Liver (tissue), 9 donors: ENCODE results near the gene TRIO. TPM values are rescaled to one million over a fixed set of nuclear protein-coding genes. Genes with fewer than 3 reads are reported as not detected.

Experiments
- DNase-seq: peaks from one replicate; pipeline ENCODE4 v3.0.0-alpha.2; 2017; ENCODE audit warnings: low spot score
- H3K27ac ChIP-seq, 2 donors: one replicate each; pipeline ENCODE4 v1.7.0; 2013; ENCODE audit warnings: inconsistent platforms in 2 of 2, low read length in 2 of 2, control low read depth in 1 of 2, low read depth in 1 of 2, mild to moderate bottlenecking in 1 of 2
- H3K27me3 ChIP-seq, 4 donors: one replicate each; pipeline versions ENCODE4 v1.6.1 to v1.7.0; 2013; ENCODE audit warnings: low read length in 3 of 4, inconsistent platforms in 1 of 4, mild to moderate bottlenecking in 1 of 4, moderate library complexity in 1 of 4; ENCODE audit not compliant: control insufficient read depth in 4 of 4, insufficient read depth in 4 of 4
- H3K36me3 ChIP-seq, 4 donors: one replicate each; pipeline versions ENCODE4 v1.6.1 to v1.7.0; 2013; ENCODE audit warnings: low read length in 3 of 4, mild to moderate bottlenecking in 3 of 4, low read depth in 1 of 4, moderate library complexity in 1 of 4; ENCODE audit not compliant: control insufficient read depth in 4 of 4, insufficient read depth in 3 of 4
- H3K4me1 ChIP-seq, 4 donors: one replicate each; pipeline versions ENCODE4 v1.6.1 to v1.7.0; 2013; ENCODE audit warnings: low read length in 3 of 4, mild to moderate bottlenecking in 3 of 4, moderate library complexity in 1 of 4; ENCODE audit not compliant: control insufficient read depth in 4 of 4, insufficient read depth in 4 of 4
- H3K4me3 ChIP-seq, 3 donors: one replicate each; pipeline versions ENCODE4 v1.6.1 to v1.7.0; 2013; ENCODE audit warnings: low read length in 3 of 3, control low read depth in 1 of 3, low read depth in 1 of 3, mild to moderate bottlenecking in 1 of 3
- H3K9ac ChIP-seq, 2 donors: one replicate each; pipeline ENCODE4 v1.7.0; 2013; ENCODE audit warnings: low read length in 2 of 2, mild to moderate bottlenecking in 2 of 2, moderate library complexity in 2 of 2, control low read depth in 1 of 2, low read depth in 1 of 2
- H3K9me3 ChIP-seq, 4 donors: one replicate each; pipeline versions ENCODE4 v1.6.1 to v1.7.0; 2013; ENCODE audit warnings: low read length in 3 of 4; ENCODE audit not compliant: control insufficient read depth in 4 of 4
- EGR1 ChIP-seq, 2 donors: IDR thresholded peaks; 2 replicates each; pipeline ENCODE4 v1.6.1; 2016 to 2018; ENCODE audit warnings: antibody characterized with exemption in 2 of 2, low read depth in 2 of 2
- FOXA1 ChIP-seq: IDR thresholded peaks from 2 replicates; pipeline ENCODE4 v1.6.1; 2016; ENCODE audit warnings: antibody characterized with exemption
- FOXA2 ChIP-seq: IDR thresholded peaks from 2 replicates; pipeline ENCODE4 v1.6.1; 2016; ENCODE audit warnings: antibody characterized with exemption
- GABPA ChIP-seq, 2 donors: IDR thresholded peaks in 1 of 2; conservative IDR thresholded peaks in 1 of 2; 2 replicates each; pipeline ENCODE4 v1.6.1; 2016; ENCODE audit warnings: antibody characterized with exemption in 2 of 2, mild to moderate bottlenecking in 1 of 2, moderate library complexity in 1 of 2
- HNF4G ChIP-seq: IDR thresholded peaks from 2 replicates; pipeline ENCODE4 v1.6.1; 2016; ENCODE audit warnings: antibody characterized with exemption
- JUND ChIP-seq, 2 donors: IDR thresholded peaks; 2 replicates each; pipeline ENCODE4 v1.6.1; 2016; ENCODE audit warnings: antibody characterized with exemption in 2 of 2
- NR2F2 ChIP-seq: IDR thresholded peaks from 2 replicates; pipeline ENCODE4 v1.6.1; 2016; ENCODE audit warnings: antibody characterized with exemption
- RAD21 ChIP-seq, 2 donors: IDR thresholded peaks; 2 replicates each; pipeline ENCODE4 v1.6.1; 2016; ENCODE audit warnings: antibody characterized with exemption in 2 of 2, mild to moderate bottlenecking in 2 of 2
- RXRA ChIP-seq, 2 donors: IDR thresholded peaks; 2 replicates each; pipeline ENCODE4 v1.6.1; 2017 to 2018; ENCODE audit warnings: antibody characterized with exemption in 2 of 2, mild to moderate bottlenecking in 1 of 2
- SP1 ChIP-seq: IDR thresholded peaks from 2 replicates; pipeline ENCODE4 v1.6.1; 2018; ENCODE audit warnings: antibody characterized with exemption, mild to moderate bottlenecking
- TAF1 ChIP-seq: conservative IDR thresholded peaks from 2 replicates; pipeline ENCODE4 v1.6.1; 2016; ENCODE audit warnings: antibody characterized with exemption, mild to moderate bottlenecking
- YY1 ChIP-seq: IDR thresholded peaks from 2 replicates; pipeline ENCODE4 v1.6.1; 2016; ENCODE audit warnings: antibody characterized with exemption, mild to moderate bottlenecking
- WGBS: extraction: QIAGEN DNeasy Blood & Tissue Kit; methylation state at CpG from one replicate; pipeline ENCODE4 v1.1.7; 2013; 5-methylcytosine and 5-hydroxymethylcytosine counted together
- polyA plus RNA-seq, 2 donors: library from polyadenylated mRNA; stranded (reverse) in 1 of 2; unstranded in 1 of 2; fragments of 200-250 nt in 1 of 2; fragments of >200 nt in 1 of 2; fragmentation: Nextera tagmentation in 1 of 2; extraction: Ambion mirVana in 1 of 2; gene quantifications; one replicate each; pipeline versions ENCODE4 v1.2.1 to v1.2.3, GENCODE V29; 2013 to 2015
- total RNA-seq, 2 donors: library from RNA; depleted of rRNA; stranded (reverse); fragments of >200 nt; gene quantifications; one replicate each; pipeline ENCODE4 v1.2.3, GENCODE V29; 2014
- TF ChIP-seq, protein P1 (sequence below): IDR thresholded peaks from 2 replicates; pipeline ENCODE4 v1.6.1; 2016; ENCODE audit warnings: antibody characterized with exemption
- TF ChIP-seq, protein P2 (sequence below): IDR thresholded peaks from 2 replicates; pipeline ENCODE4 v1.6.1; 2016; ENCODE audit warnings: antibody characterized with exemption
- TF ChIP-seq, protein P3 (sequence below): IDR thresholded peaks from 2 replicates; pipeline ENCODE4 v1.6.1; 2016; ENCODE audit warnings: antibody characterized with exemption, mild to moderate bottlenecking
- TF ChIP-seq, protein P4 (sequence below): fragments of 150-350 bp; IDR thresholded peaks from 2 replicates; pipeline ENCODE4 v1.5.1; 2017; ENCODE audit warnings: improper control_type of control experiment, low read depth, low read length; ENCODE audit not compliant: missing input control
- donor health status: healthy.
- donor health status: healthy.
- donor health status: healthy.
- donor health status: healthy.
- donor health status: healthy.

TRIO gene
- total and polyA plus RNA-seq, 4 donors = 8.5 to 86.2 (median 16.0) TPM

DNA sequence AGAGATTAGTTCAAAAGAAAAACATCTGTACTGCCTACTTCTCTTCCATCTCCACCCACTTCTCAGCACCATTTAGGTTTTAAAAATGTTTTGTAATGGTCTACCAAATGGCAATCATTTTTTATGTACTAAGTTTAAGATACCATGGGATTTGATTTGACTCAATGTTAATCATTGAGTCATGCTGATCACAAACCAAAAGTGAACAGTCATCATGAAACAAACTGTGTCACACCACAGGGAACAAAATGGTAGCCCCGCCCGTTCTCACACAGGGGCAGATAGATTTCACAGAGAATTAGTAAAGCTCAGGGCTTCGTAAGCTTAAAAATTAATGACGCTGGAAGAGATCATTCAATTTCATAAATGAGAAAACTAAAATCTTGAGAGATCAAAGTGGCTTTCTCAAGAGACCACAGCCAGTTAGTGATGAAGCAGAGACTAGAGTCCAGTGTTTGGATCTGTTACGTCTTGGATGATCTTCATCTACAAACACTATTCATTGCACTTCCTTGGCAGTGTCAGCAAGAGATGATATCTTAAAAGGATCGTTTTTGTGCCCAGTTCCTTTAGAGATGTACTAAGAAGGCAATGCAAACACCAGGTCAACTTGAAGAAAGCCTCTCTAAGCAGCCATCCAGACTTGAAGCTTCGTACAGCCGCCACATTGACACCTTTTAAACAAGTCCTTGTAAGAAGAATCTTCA is 33.9 kb upstream of the TRIO start:
- Histone ChIP-seq H3K4me1 (peaks cover 0 to 16% (median 3%) of the 10 kb centered on the region in 4 donors), H3K27ac (no peak overlapping the region), H3K27me3 (no peaks in the 10 kb centered on the region), H3K36me3 (no peaks in the 10 kb centered on the region), H3K9ac (no peak overlapping the region), H3K4me3 (no peak overlapping the region), H3K9me3 (no peaks in the 10 kb centered on the region)
- WGBS = 86% methylated on average over 8 of the region's 8 CpGs
- DNase-seq = no peak
- TF ChIP-seq FOXA2 = peak; percentile 1
- TF ChIP-seq NR2F2 = no peak
- TF ChIP-seq FOXA1 = no peak
- TF ChIP-seq, protein P1, sequence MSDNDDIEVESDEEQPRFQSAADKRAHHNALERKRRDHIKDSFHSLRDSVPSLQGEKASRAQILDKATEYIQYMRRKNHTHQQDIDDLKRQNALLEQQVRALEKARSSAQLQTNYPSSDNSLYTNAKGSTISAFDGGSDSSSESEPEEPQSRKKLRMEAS = peak; percentile 0
- TF ChIP-seq HNF4G = no peak
- TF ChIP-seq, protein P2, sequence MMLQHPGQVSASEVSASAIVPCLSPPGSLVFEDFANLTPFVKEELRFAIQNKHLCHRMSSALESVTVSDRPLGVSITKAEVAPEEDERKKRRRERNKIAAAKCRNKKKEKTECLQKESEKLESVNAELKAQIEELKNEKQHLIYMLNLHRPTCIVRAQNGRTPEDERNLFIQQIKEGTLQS = no peak
- TF ChIP-seq, protein P3, sequence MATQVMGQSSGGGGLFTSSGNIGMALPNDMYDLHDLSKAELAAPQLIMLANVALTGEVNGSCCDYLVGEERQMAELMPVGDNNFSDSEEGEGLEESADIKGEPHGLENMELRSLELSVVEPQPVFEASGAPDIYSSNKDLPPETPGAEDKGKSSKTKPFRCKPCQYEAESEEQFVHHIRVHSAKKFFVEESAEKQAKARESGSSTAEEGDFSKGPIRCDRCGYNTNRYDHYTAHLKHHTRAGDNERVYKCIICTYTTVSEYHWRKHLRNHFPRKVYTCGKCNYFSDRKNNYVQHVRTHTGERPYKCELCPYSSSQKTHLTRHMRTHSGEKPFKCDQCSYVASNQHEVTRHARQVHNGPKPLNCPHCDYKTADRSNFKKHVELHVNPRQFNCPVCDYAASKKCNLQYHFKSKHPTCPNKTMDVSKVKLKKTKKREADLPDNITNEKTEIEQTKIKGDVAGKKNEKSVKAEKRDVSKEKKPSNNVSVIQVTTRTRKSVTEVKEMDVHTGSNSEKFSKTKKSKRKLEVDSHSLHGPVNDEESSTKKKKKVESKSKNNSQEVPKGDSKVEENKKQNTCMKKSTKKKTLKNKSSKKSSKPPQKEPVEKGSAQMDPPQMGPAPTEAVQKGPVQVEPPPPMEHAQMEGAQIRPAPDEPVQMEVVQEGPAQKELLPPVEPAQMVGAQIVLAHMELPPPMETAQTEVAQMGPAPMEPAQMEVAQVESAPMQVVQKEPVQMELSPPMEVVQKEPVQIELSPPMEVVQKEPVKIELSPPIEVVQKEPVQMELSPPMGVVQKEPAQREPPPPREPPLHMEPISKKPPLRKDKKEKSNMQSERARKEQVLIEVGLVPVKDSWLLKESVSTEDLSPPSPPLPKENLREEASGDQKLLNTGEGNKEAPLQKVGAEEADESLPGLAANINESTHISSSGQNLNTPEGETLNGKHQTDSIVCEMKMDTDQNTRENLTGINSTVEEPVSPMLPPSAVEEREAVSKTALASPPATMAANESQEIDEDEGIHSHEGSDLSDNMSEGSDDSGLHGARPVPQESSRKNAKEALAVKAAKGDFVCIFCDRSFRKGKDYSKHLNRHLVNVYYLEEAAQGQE = no peak
- no peak for TF ChIP-seq SP1

DNA sequence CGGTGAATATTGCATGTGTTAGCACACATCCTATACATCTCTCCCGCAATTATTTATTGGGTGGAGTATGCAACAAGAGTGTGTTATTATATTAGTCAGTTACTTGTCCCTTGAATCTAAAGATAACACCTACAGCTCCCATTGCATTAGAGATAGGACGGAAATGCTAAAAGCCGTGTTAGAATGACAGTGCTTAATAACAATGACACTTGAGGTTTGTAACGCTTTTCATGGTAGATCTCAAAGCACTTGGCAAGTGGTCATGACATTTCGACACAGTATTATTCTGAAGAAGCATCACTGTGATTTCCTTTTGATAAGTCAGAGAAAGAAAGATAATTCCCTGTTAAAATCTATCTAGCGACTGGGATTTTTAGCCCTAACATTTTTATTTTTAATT is 33.4 kb upstream of the TRIO start:
- H3K27me3 ChIP-seq = no peaks in the 10 kb centered on the region
- 88% methylated on average over 7 of the region's 7 CpGs for WGBS
- no peak overlapping the region for H3K4me3 ChIP-seq
- H3K4me1 ChIP-seq = peaks cover 0 to 16% (median 3%) of the 10 kb centered on the region in 4 donors
- no peak for DNase-seq
- no peaks in the 10 kb centered on the region for H3K9me3 ChIP-seq
- H3K9ac ChIP-seq = no peak overlapping the region
- TF ChIP-seq FOXA1 (no peak), YY1 (no peak), SP1 (no peak), EGR1 (IDR thresholded peaks at IDR 0.05; ENCODE audit: low read depth in 2 of 2) (no peak), JUND (IDR thresholded peaks at IDR 0.05) (no peak), HNF4G (no peak), GABPA (IDR thresholded peaks at IDR 0.05 in 1 of 2, conservative IDR thresholded peaks at IDR 0.05 in 1 of 2) (no peak), RAD21 (IDR thresholded peaks at IDR 0.05) (no peak), RXRA (IDR thresholded peaks at IDR 0.05) (no peak), NR2F2 (no peak), TAF1 (no peak)
- TF ChIP-seq, protein P4, sequence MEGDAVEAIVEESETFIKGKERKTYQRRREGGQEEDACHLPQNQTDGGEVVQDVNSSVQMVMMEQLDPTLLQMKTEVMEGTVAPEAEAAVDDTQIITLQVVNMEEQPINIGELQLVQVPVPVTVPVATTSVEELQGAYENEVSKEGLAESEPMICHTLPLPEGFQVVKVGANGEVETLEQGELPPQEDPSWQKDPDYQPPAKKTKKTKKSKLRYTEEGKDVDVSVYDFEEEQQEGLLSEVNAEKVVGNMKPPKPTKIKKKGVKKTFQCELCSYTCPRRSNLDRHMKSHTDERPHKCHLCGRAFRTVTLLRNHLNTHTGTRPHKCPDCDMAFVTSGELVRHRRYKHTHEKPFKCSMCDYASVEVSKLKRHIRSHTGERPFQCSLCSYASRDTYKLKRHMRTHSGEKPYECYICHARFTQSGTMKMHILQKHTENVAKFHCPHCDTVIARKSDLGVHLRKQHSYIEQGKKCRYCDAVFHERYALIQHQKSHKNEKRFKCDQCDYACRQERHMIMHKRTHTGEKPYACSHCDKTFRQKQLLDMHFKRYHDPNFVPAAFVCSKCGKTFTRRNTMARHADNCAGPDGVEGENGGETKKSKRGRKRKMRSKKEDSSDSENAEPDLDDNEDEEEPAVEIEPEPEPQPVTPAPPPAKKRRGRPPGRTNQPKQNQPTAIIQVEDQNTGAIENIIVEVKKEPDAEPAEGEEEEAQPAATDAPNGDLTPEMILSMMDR = no peak
- TF ChIP-seq, protein P1 = no peak
- no peak overlapping the region for H3K27ac ChIP-seq
- no peaks in the 10 kb centered on the region for H3K36me3 ChIP-seq
